Neural cell (in vitro differentiated cells): ENCODE measurements around the gene PKP3. TPM values are rescaled to one million over a fixed set of nuclear protein-coding genes. Genes with fewer than 3 reads are reported as not detected.

Experiments
- H2AFZ ChIP-seq: fragments of 200-600, 300-800 bp; sonication (generic), shearing (Covaris generic); 2 replicates; pipeline ENCODE4 v1.6.0; 2014; ENCODE audit warnings: low read depth, mild to moderate bottlenecking, antibody characterized with exemption, low read length, moderate library complexity
- H3F3A ChIP-seq: fragments of 200-600 bp; shearing (Covaris generic); 2 replicates; pipeline ENCODE4 v1.6.1; 2016; ENCODE audit warnings: mild to moderate bottlenecking, moderate library complexity, mixed read lengths, antibody characterized with exemption, low read length; ENCODE audit not compliant: insufficient read depth, poor library complexity, severe bottlenecking
- H3K27ac ChIP-seq: fragments of 200-600, 300-800 bp; sonication (generic), shearing (Covaris generic); 2 replicates; pipeline ENCODE4 v1.5.1; 2014; ENCODE audit warnings: mild to moderate bottlenecking, low read length, moderate library complexity
- H3K27me3 ChIP-seq: fragments of 300-800, 200-600 bp; sonication (generic), shearing (Covaris generic); 2 replicates; pipeline ENCODE4 v1.6.0; 2014; ENCODE audit warnings: mild to moderate bottlenecking, low read depth, low read length, moderate library complexity; ENCODE audit not compliant: insufficient read depth
- H3K36me3 ChIP-seq: fragments of 300-800, 200-600 bp; sonication (generic), shearing (Covaris generic); 2 replicates; pipeline ENCODE4 v1.5.1; 2014; ENCODE audit warnings: mild to moderate bottlenecking, antibody characterized with exemption, low read length, moderate library complexity; ENCODE audit not compliant: insufficient read depth
- H3K4me2 ChIP-seq: fragments of 300-800, 200-600 bp; sonication (generic), shearing (Covaris generic); 2 replicates; pipeline ENCODE4 v1.6.0; 2014; ENCODE audit warnings: mild to moderate bottlenecking, low read length
- H3K4me3 ChIP-seq: fragments of 300-800, 200-600 bp; sonication (generic), shearing (Covaris generic); 2 replicates; pipeline ENCODE4 v1.5.1; 2014; ENCODE audit warnings: mild to moderate bottlenecking, low read length, moderate library complexity
- H3K79me2 ChIP-seq: fragments of 200-600 bp; shearing (Covaris generic); replicated peaks from 2 replicates; pipeline ENCODE4 v1.6.0; 2014; ENCODE audit warnings: mild to moderate bottlenecking, low read length, moderate library complexity; ENCODE audit not compliant: insufficient read depth
- H3K9ac ChIP-seq: fragments of 300-800, 200-600 bp; sonication (generic), shearing (Covaris generic); 2 replicates; pipeline ENCODE4 v1.6.1; 2016; ENCODE audit warnings: mild to moderate bottlenecking, low read length, mixed read lengths
- H3K9me2 ChIP-seq: fragments of 200-600 bp; shearing (Covaris generic); 2 replicates; pipeline ENCODE4 v1.6.1; 2016; ENCODE audit warnings: mild to moderate bottlenecking, low read length, mixed read lengths; ENCODE audit not compliant: insufficient read depth
- H3K9me3 ChIP-seq: fragments of 200-600, 300-800 bp; sonication (generic), shearing (Covaris generic); 2 replicates; pipeline ENCODE4 v1.6.1; 2016; ENCODE audit warnings: mild to moderate bottlenecking, mixed run types, low read length, moderate library complexity, mixed read lengths
- H4K20me1 ChIP-seq: fragments of 200-600 bp; shearing (Covaris generic); 2 replicates; pipeline ENCODE4 v1.6.1; 2016; ENCODE audit warnings: mild to moderate bottlenecking, mixed run types; ENCODE audit not compliant: insufficient read depth
- EP300 ChIP-seq: fragments of 450-650 bp; conservative IDR thresholded peaks from 2 replicates; pipeline ENCODE4 v1.6.1; 2014; ENCODE audit warnings: antibody characterized with exemption, mild to moderate bottlenecking, moderate library complexity; ENCODE audit not compliant: poor library complexity, severe bottlenecking
- EZH2 ChIP-seq: fragments of 200-600, 300-800 bp; shearing (Covaris generic), sonication (generic); IDR thresholded peaks from 2 replicates; pipeline ENCODE4 v1.6.1; 2014; ENCODE audit warnings: antibody characterized with exemption, low read length, borderline replicate concordance, mild to moderate bottlenecking; ENCODE audit not compliant: insufficient read depth, poor library complexity, severe bottlenecking
- MXI1 ChIP-seq: fragments of 450-650 bp; conservative IDR thresholded peaks from 2 replicates; pipeline ENCODE4 v1.6.1; 2014; ENCODE audit warnings: antibody characterized with exemption, mild to moderate bottlenecking; ENCODE audit not compliant: poor library complexity, severe bottlenecking
- POLR2AphosphoS5 ChIP-seq: IDR thresholded peaks from 2 replicates; pipeline ENCODE4 v1.6.1; 2012
- RAD21 ChIP-seq: fragments of 450-650 bp; conservative IDR thresholded peaks from 2 replicates; pipeline ENCODE4 v1.6.1; 2014; ENCODE audit warnings: antibody characterized with exemption, mild to moderate bottlenecking, moderate library complexity
- SMC3 ChIP-seq: fragments of 450-650 bp; conservative IDR thresholded peaks from 2 replicates; pipeline ENCODE4 v1.6.1; 2014; ENCODE audit warnings: antibody characterized with exemption, mild to moderate bottlenecking, moderate library complexity; ENCODE audit not compliant: poor library complexity
- TAF1 ChIP-seq: IDR thresholded peaks from 2 replicates; pipeline ENCODE4 v1.6.1; 2012; ENCODE audit warnings: low read depth
- polyA plus RNA-seq: library from polyadenylated mRNA; depleted of rRNA; stranded (reverse); fragments of >200 nt; gene quantifications from 2 replicates; pipeline ENCODE4 v1.2.3, GENCODE V29; 2014
- TF ChIP-seq, protein P1 (sequence below): IDR thresholded peaks from 2 replicates; pipeline ENCODE4 v1.6.1; 2012; ENCODE audit warnings: borderline replicate concordance
- TF ChIP-seq, protein P2 (sequence below): fragments of 450-650 bp; IDR thresholded peaks from 2 replicates; pipeline ENCODE4 v1.5.1; 2014; ENCODE audit warnings: antibody characterized with exemption, mild to moderate bottlenecking, moderate library complexity; ENCODE audit not compliant: poor library complexity, severe bottlenecking

PKP3 gene
- polyA plus RNA-seq, 1 donor from 2014 or later: not detected

DNA sequence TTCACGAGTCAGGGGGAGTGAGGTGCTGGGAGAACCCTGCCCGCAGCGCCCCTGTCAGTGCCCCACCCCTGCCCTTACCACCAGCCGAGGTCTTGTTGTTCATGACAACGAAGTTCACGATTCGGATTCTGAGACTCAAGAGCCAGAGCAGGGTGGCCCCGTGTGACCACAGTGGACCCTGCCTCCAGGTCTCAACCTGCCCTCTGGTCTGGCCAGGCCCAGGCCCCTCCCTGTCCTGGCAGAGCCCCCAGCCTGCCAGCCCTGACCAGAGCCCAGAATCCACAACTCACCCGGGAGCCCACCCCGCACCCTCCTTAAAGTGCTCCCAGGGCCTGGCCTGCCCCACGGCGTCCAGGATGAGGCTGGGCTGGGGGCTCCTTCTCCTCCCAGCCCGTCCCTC, 37.9 kb downstream of the PKP3 start:
- H2AFZ ChIP-seq: no peak overlapping the region
- H3K9me2 ChIP-seq: no peaks in the 10 kb centered on the region
- TF ChIP-seq MXI1 (no peak), RAD21 (no peak), TAF1 (no peak), POLR2AphosphoS5 (no peak), EZH2 (no peak), SMC3 (no peak), EP300 (no peak)
- TF ChIP-seq, protein P1, sequence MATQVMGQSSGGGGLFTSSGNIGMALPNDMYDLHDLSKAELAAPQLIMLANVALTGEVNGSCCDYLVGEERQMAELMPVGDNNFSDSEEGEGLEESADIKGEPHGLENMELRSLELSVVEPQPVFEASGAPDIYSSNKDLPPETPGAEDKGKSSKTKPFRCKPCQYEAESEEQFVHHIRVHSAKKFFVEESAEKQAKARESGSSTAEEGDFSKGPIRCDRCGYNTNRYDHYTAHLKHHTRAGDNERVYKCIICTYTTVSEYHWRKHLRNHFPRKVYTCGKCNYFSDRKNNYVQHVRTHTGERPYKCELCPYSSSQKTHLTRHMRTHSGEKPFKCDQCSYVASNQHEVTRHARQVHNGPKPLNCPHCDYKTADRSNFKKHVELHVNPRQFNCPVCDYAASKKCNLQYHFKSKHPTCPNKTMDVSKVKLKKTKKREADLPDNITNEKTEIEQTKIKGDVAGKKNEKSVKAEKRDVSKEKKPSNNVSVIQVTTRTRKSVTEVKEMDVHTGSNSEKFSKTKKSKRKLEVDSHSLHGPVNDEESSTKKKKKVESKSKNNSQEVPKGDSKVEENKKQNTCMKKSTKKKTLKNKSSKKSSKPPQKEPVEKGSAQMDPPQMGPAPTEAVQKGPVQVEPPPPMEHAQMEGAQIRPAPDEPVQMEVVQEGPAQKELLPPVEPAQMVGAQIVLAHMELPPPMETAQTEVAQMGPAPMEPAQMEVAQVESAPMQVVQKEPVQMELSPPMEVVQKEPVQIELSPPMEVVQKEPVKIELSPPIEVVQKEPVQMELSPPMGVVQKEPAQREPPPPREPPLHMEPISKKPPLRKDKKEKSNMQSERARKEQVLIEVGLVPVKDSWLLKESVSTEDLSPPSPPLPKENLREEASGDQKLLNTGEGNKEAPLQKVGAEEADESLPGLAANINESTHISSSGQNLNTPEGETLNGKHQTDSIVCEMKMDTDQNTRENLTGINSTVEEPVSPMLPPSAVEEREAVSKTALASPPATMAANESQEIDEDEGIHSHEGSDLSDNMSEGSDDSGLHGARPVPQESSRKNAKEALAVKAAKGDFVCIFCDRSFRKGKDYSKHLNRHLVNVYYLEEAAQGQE: no peak
- TF ChIP-seq, protein P2, sequence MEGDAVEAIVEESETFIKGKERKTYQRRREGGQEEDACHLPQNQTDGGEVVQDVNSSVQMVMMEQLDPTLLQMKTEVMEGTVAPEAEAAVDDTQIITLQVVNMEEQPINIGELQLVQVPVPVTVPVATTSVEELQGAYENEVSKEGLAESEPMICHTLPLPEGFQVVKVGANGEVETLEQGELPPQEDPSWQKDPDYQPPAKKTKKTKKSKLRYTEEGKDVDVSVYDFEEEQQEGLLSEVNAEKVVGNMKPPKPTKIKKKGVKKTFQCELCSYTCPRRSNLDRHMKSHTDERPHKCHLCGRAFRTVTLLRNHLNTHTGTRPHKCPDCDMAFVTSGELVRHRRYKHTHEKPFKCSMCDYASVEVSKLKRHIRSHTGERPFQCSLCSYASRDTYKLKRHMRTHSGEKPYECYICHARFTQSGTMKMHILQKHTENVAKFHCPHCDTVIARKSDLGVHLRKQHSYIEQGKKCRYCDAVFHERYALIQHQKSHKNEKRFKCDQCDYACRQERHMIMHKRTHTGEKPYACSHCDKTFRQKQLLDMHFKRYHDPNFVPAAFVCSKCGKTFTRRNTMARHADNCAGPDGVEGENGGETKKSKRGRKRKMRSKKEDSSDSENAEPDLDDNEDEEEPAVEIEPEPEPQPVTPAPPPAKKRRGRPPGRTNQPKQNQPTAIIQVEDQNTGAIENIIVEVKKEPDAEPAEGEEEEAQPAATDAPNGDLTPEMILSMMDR: no peak
- H3K27ac ChIP-seq: no peak overlapping the region
- H3K36me3 ChIP-seq: no peaks in the 10 kb centered on the region
- no peaks in the 10 kb centered on the region for H4K20me1 ChIP-seq
- H3K9ac ChIP-seq: no peak overlapping the region
- no peaks in the 10 kb centered on the region for H3K9me3 ChIP-seq
- no peaks in the 10 kb centered on the region for H3F3A ChIP-seq
- no peaks in the 10 kb centered on the region for H3K79me2 ChIP-seq
- no peak overlapping the region for H3K4me3 ChIP-seq
- no peaks in the 10 kb centered on the region for H3K27me3 ChIP-seq
- H3K4me2 ChIP-seq: no peak overlapping the region

GRCh38 chr11:432501-433100, 38.6 kb downstream of the PKP3 start:
- Histone ChIP-seq H3K9ac (no peak overlapping the region), H3K79me2 (no peaks in the 10 kb centered on the region), H3F3A (no peaks in the 10 kb centered on the region), H3K27me3 (no peaks in the 10 kb centered on the region), H4K20me1 (no peaks in the 10 kb centered on the region), H3K9me3 (no peaks in the 10 kb centered on the region), H3K4me3 (no peak overlapping the region), H3K4me2 (no peak overlapping the region), H3K9me2 (no peaks in the 10 kb centered on the region), H2AFZ (no peak overlapping the region), H3K27ac (no peak overlapping the region), H3K36me3 (no peaks in the 10 kb centered on the region)
- no peak for TF ChIP-seq POLR2AphosphoS5
- no peak for TF ChIP-seq RAD21
- TF ChIP-seq, protein P1: no peak
- no peak for TF ChIP-seq MXI1
- TF ChIP-seq TAF1: no peak
- no peak for TF ChIP-seq EP300
- TF ChIP-seq, protein P2: no peak
- no peak for TF ChIP-seq EZH2
- TF ChIP-seq SMC3: no peak
